Ovary (tissue), 3 donors: ENCODE measurements around the gene RERE.

Source experiments
- EP300 ChIP-seq: sonication (generic); formaldehyde crosslinking; IDR thresholded peaks from one replicate; pipeline ENCODE4 v1.6.1; 2017; ENCODE audit warnings: antibody characterized with exemption
- POLR2A ChIP-seq: fragments of 450-650 bp; IDR thresholded peaks from one replicate; pipeline ENCODE4 v1.6.1; 2017; ENCODE audit warnings: antibody characterized with exemption, mild to moderate bottlenecking, moderate library complexity
- TF ChIP-seq, protein P1 (sequence below), 3 donors: fragments of 450-650 bp in 2 of 3; fragments of 200-600 bp in 1 of 3; IDR thresholded peaks; one replicate each; pipeline versions ENCODE4 v1.5.1 to v1.8.0; 2016 to 2022; ENCODE audit warnings: antibody characterized with exemption in 3 of 3, mild to moderate bottlenecking in 1 of 3
- donor health status: DM: no; HTN: no; CAD: no.

GRCh38 chr1:8583031-8583430, 234.4 kb downstream of the RERE start:
- TF ChIP-seq, protein P1, sequence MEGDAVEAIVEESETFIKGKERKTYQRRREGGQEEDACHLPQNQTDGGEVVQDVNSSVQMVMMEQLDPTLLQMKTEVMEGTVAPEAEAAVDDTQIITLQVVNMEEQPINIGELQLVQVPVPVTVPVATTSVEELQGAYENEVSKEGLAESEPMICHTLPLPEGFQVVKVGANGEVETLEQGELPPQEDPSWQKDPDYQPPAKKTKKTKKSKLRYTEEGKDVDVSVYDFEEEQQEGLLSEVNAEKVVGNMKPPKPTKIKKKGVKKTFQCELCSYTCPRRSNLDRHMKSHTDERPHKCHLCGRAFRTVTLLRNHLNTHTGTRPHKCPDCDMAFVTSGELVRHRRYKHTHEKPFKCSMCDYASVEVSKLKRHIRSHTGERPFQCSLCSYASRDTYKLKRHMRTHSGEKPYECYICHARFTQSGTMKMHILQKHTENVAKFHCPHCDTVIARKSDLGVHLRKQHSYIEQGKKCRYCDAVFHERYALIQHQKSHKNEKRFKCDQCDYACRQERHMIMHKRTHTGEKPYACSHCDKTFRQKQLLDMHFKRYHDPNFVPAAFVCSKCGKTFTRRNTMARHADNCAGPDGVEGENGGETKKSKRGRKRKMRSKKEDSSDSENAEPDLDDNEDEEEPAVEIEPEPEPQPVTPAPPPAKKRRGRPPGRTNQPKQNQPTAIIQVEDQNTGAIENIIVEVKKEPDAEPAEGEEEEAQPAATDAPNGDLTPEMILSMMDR (IDR thresholded peaks at IDR 0.05): no peak
- TF ChIP-seq POLR2A (no peak), EP300 (no peak)
